ENCODE measurements around the gene MON1A. TPM values are rescaled to one million over a fixed set of nuclear protein-coding genes. Genes with fewer than 3 reads are reported as not detected.

The MON1A gene
- total RNA-seq, 1 donor from 2014 or later, result 12.4 TPM

DNA sequence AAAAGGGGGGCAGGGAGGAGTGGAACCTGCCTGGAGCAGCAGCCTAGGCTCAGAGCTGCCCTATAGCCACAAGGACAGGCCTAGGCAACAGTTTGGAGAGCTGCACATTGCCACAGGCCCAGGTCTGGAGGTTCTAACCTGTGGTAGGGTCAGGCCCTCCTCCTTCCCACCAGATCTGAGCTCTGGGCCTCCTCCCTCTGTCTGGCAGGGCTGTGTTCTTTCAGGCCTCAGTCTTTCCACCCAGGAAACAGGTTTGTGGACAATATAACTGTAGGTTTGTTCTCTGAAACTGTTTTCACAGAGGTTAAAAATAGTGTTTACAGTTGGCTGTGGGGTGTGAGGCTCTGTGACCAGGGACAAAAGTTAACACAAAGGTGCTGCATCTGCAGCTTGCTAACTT is 50.9 kb downstream of the MON1A start:
- Histone ChIP-seq H3K36me3 (ENCODE audit: insufficient read depth, low read length) (no peaks in the 10 kb centered on the region), H3K9ac (ENCODE audit: low read length) (no peak overlapping the region), H3K4me3 (ENCODE audit: insufficient read depth, low read depth, low read length) (no peak overlapping the region), H3K9me3 (ENCODE audit: insufficient read depth, low read depth, low read length) (no peaks in the 10 kb centered on the region), H3K79me2 (ENCODE audit: insufficient read depth, low read length) (no peaks in the 10 kb centered on the region), H3K4me1 (ENCODE audit: insufficient read depth, low read length) (no peaks in the 10 kb centered on the region), H4K20me1 (ENCODE audit: insufficient read depth, low read length) (no peaks in the 10 kb centered on the region), H3K4me2 (ENCODE audit: low read length) (no peak overlapping the region), H2AFZ (ENCODE audit: low read depth, low read length) (no peak overlapping the region), H3K27ac (ENCODE audit: low read depth, low read length) (no peak overlapping the region), H3K27me3 (ENCODE audit: insufficient read depth, low read length) (peaks cover 6% of the 10 kb centered on the region)
- FAIRE-seq (no peak), DNase-seq (ENCODE audit: low read depth) (no peak)
- H3K9me3 Mint-ChIP-seq (ENCODE audit: unreplicated experiment), result peaks cover 6% of the 10 kb centered on the region
- peaks cover 35% of the 10 kb centered on the region for H3K27me3 Mint-ChIP-seq (ENCODE audit: low read depth, unreplicated experiment)
- TF ChIP-seq, protein P1, sequence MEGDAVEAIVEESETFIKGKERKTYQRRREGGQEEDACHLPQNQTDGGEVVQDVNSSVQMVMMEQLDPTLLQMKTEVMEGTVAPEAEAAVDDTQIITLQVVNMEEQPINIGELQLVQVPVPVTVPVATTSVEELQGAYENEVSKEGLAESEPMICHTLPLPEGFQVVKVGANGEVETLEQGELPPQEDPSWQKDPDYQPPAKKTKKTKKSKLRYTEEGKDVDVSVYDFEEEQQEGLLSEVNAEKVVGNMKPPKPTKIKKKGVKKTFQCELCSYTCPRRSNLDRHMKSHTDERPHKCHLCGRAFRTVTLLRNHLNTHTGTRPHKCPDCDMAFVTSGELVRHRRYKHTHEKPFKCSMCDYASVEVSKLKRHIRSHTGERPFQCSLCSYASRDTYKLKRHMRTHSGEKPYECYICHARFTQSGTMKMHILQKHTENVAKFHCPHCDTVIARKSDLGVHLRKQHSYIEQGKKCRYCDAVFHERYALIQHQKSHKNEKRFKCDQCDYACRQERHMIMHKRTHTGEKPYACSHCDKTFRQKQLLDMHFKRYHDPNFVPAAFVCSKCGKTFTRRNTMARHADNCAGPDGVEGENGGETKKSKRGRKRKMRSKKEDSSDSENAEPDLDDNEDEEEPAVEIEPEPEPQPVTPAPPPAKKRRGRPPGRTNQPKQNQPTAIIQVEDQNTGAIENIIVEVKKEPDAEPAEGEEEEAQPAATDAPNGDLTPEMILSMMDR (IDR thresholded peaks at IDR 0.05; ENCODE audit: insufficient read depth, low read depth, low read length), result no peak
- no peak for TF ChIP-seq EZH2 (IDR thresholded peaks at IDR 0.05; ENCODE audit: insufficient read depth, low read length)
- H3K36me3 Mint-ChIP-seq (ENCODE audit: low read depth, unreplicated experiment), result peaks cover 3% of the 10 kb centered on the region
- no peaks in the 10 kb centered on the region for H3K4me1 Mint-ChIP-seq (ENCODE audit: low read depth, unreplicated experiment)
- H3K27ac Mint-ChIP-seq (ENCODE audit: unreplicated experiment), result no peak overlapping the region
- H3K4me3 Mint-ChIP-seq (ENCODE audit: unreplicated experiment), result no peak overlapping the region

DNA sequence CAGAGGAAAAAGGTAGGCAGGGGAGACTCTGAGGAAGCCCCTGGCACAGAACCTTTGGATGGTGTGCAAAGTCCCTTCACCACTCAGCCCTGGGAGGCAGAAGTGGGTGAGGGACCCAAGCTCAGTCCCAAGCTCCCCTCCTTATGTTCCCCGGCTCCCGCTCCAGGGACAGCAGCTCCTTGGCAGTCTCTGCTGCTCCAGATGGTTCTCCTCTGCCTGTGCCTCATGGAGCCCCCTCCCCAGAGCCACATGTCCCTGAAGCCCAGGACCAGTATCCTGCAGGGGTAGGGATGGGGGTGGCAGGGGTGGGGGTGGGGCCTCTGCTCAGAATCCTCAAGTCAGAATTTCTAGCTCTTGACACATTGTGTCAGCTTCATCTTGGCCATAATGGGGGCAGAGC is 51.9 kb downstream of the MON1A start:
- Histone ChIP-seq H3K27ac (ENCODE audit: low read depth, low read length) (no peak overlapping the region), H2AFZ (ENCODE audit: low read depth, low read length) (no peak overlapping the region), H3K36me3 (ENCODE audit: insufficient read depth, low read length) (no peaks in the 10 kb centered on the region), H3K4me2 (ENCODE audit: low read length) (no peak overlapping the region), H3K27me3 (ENCODE audit: insufficient read depth, low read length) (peaks cover 6% of the 10 kb centered on the region), H3K9me3 (ENCODE audit: insufficient read depth, low read depth, low read length) (no peaks in the 10 kb centered on the region), H3K4me3 (ENCODE audit: insufficient read depth, low read depth, low read length) (no peak overlapping the region), H3K9ac (ENCODE audit: low read length) (no peak overlapping the region), H3K79me2 (ENCODE audit: insufficient read depth, low read length) (no peaks in the 10 kb centered on the region), H4K20me1 (ENCODE audit: insufficient read depth, low read length) (no peaks in the 10 kb centered on the region), H3K4me1 (ENCODE audit: insufficient read depth, low read length) (no peaks in the 10 kb centered on the region)
- Mint-ChIP-seq H3K27me3 (ENCODE audit: low read depth, unreplicated experiment) (peaks cover 32% of the 10 kb centered on the region), H3K27ac (ENCODE audit: unreplicated experiment) (no peak overlapping the region), H3K9me3 (ENCODE audit: unreplicated experiment) (peaks cover 6% of the 10 kb centered on the region), H3K4me1 (ENCODE audit: low read depth, unreplicated experiment) (no peaks in the 10 kb centered on the region), H3K4me3 (ENCODE audit: unreplicated experiment) (no peak overlapping the region), H3K36me3 (ENCODE audit: low read depth, unreplicated experiment) (peaks cover 3% of the 10 kb centered on the region)
- FAIRE-seq (no peak), DNase-seq (ENCODE audit: low read depth) (no peak)
- no peak for TF ChIP-seq EZH2 (IDR thresholded peaks at IDR 0.05; ENCODE audit: insufficient read depth, low read length)
- TF ChIP-seq, protein P1 (IDR thresholded peaks at IDR 0.05; ENCODE audit: insufficient read depth, low read depth, low read length), result no peak

DNA sequence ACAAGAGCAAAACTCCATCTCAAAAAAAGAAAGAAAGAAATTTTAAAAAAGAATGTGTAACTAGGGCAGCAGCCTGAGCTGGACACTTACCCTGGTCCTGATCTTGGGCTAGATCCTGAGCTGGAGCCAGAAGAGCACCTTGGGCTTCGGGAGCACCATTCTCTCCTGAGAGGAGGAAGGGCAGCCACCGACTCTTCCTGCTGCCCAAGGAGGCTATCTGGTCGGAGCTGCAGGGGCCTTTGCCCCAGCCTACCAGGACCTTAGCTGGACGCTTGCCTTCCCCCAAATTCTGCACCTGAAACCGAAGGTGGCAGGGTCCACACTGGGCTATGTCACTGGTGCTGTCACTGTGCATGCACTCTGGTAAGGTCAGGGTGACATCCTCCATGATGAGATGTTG is 53.0 kb downstream of the MON1A start:
- TF ChIP-seq, protein P1 (IDR thresholded peaks at IDR 0.05; ENCODE audit: insufficient read depth, low read depth, low read length), result no peak
- no peak for TF ChIP-seq EZH2 (IDR thresholded peaks at IDR 0.05; ENCODE audit: insufficient read depth, low read length)
- Mint-ChIP-seq H3K9me3 (ENCODE audit: unreplicated experiment) (peaks cover 6% of the 10 kb centered on the region), H3K4me3 (ENCODE audit: unreplicated experiment) (no peak overlapping the region), H3K36me3 (ENCODE audit: low read depth, unreplicated experiment) (peaks cover 3% of the 10 kb centered on the region), H3K4me1 (ENCODE audit: low read depth, unreplicated experiment) (no peaks in the 10 kb centered on the region), H3K27me3 (ENCODE audit: low read depth, unreplicated experiment) (peaks cover 32% of the 10 kb centered on the region), H3K27ac (ENCODE audit: unreplicated experiment) (no peak overlapping the region)
- Histone ChIP-seq H3K79me2 (ENCODE audit: insufficient read depth, low read length) (no peaks in the 10 kb centered on the region), H3K36me3 (ENCODE audit: insufficient read depth, low read length) (no peaks in the 10 kb centered on the region), H3K4me3 (ENCODE audit: insufficient read depth, low read depth, low read length) (no peak overlapping the region), H3K4me2 (ENCODE audit: low read length) (no peak overlapping the region), H3K27ac (ENCODE audit: low read depth, low read length) (no peak overlapping the region), H4K20me1 (ENCODE audit: insufficient read depth, low read length) (no peaks in the 10 kb centered on the region), H2AFZ (ENCODE audit: low read depth, low read length) (no peak overlapping the region), H3K9ac (ENCODE audit: low read length) (no peak overlapping the region), H3K9me3 (ENCODE audit: insufficient read depth, low read depth, low read length) (no peaks in the 10 kb centered on the region), H3K4me1 (ENCODE audit: insufficient read depth, low read length) (no peaks in the 10 kb centered on the region), H3K27me3 (ENCODE audit: insufficient read depth, low read length) (peaks cover 4% of the 10 kb centered on the region)
- DNase-seq (ENCODE audit: low read depth), result no peak
- FAIRE-seq, result no peak
